Smooth muscle cell (in vitro differentiated cells): ENCODE data around the gene SWI5. TPM values are rescaled to one million over a fixed set of nuclear protein-coding genes. Genes with fewer than 3 reads are reported as not detected.

Experiments
- DNase-seq: peaks from one replicate; lab custom pipeline; 2025; ENCODE audit not compliant: unreplicated experiment; lab: John Stamatoyannopoulos, UW
- H2AFZ ChIP-seq: fragments of 200-600 bp; sonication (generic); 2 replicates; pipeline ENCODE4 v1.6.0; 2016; ENCODE audit warnings: antibody characterized with exemption, low read depth, mild to moderate bottlenecking
- H3F3A ChIP-seq: fragments of 200-600 bp; sonication (generic); 2 replicates; pipeline ENCODE4 v1.6.0; 2017; ENCODE audit warnings: antibody characterized with exemption, low read depth
- H3K27ac ChIP-seq: fragments of 200-600 bp; sonication (generic); 2 replicates; pipeline ENCODE4 v1.5.1; 2016; ENCODE audit warnings: low read depth, mild to moderate bottlenecking
- H3K27me3 ChIP-seq: fragments of 200-600 bp; sonication (generic); 2 replicates; pipeline ENCODE4 v1.6.1; 2016; ENCODE audit warnings: low read depth, mild to moderate bottlenecking
- H3K36me3 ChIP-seq: fragments of 200-600 bp; sonication (generic); 2 replicates; pipeline ENCODE4 v1.5.1; 2016; ENCODE audit warnings: low read depth
- H3K4me1 ChIP-seq: fragments of 200-600 bp; sonication (generic); 2 replicates; pipeline ENCODE4 v1.5.1; 2016; ENCODE audit warnings: low read depth
- H3K4me2 ChIP-seq: fragments of 200-600 bp; sonication (generic); 2 replicates; pipeline ENCODE4 v1.6.0; 2016; ENCODE audit warnings: mild to moderate bottlenecking
- H3K4me3 ChIP-seq: fragments of 200-600 bp; sonication (generic); 2 replicates; pipeline ENCODE4 v1.5.1; 2016; ENCODE audit warnings: mild to moderate bottlenecking
- H3K79me2 ChIP-seq: fragments of 200-600 bp; sonication (generic); 2 replicates; pipeline ENCODE4 v1.6.0; 2016; ENCODE audit warnings: low read depth, mild to moderate bottlenecking
- H3K9ac ChIP-seq: fragments of 200-600 bp; sonication (generic); 2 replicates; pipeline ENCODE4 v1.6.0; 2016; ENCODE audit warnings: low read depth
- H3K9me3 ChIP-seq: fragments of 200-600 bp; sonication (generic); replicated peaks from 2 replicates; pipeline ENCODE4 v1.5.1; 2016; ENCODE audit warnings: low read depth
- H4K20me1 ChIP-seq: fragments of 200-600 bp; sonication (generic); 2 replicates; pipeline ENCODE4 v1.6.0; 2016; ENCODE audit warnings: low read depth
- WGBS: methylation state at CpG from one replicate; pipeline ENCODE4 v1.1.7; 2016; ENCODE audit warnings: low lambda C conversion rate; 5-methylcytosine and 5-hydroxymethylcytosine counted together
- polyA plus RNA-seq: library from polyadenylated mRNA; unstranded; fragments of >200 nt; fragmentation: Nextera tagmentation; extraction: Ambion mirVana; gene quantifications from 2 replicates; pipeline ENCODE4 v1.2.1, GENCODE V29; 2016
- total RNA-seq: library from RNA; depleted of rRNA; stranded (reverse); fragments of >200 nt; gene quantifications from 2 replicates; pipeline ENCODE4 v1.2.3, GENCODE V29; 2014
- TF ChIP-seq, protein P1 (sequence below): fragments of 200-600 bp; sonication (generic); IDR thresholded peaks from 2 replicates; pipeline ENCODE4 v1.5.1; 2017; ENCODE audit warnings: borderline replicate concordance, mild to moderate bottlenecking, antibody characterized with exemption; ENCODE audit not compliant: insufficient read depth, poor library complexity, severe bottlenecking

SWI5 gene
- total and polyA plus RNA-seq, 2 experiments from 2014 or later: 47.1 to 77.2 TPM

DNA sequence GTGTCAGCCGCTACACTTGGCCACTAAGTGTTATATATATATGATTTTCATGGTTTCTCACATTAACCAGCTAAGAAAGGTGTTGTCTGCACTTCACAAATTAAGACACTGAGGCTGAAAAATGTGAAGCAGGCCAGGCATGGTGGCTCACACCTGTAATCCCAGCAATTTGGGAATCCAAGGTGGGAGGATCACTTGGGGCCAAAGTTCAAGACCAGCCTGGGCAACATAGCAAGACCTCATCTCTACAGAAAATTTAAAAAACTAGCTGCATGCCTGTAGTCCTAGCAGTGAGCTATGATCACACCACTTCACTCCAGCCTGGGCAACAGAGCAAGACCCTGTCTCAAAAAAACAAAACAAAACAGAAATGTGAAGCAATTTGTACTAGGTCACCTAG lies 48.3 kb downstream of the SWI5 start:
- H4K20me1 ChIP-seq: no peaks in the 10 kb centered on the region
- H3K9ac ChIP-seq: no peak overlapping the region
- no peak overlapping the region for H3K4me2 ChIP-seq
- no peak overlapping the region for H3K27ac ChIP-seq
- no peaks in the 10 kb centered on the region for H3K27me3 ChIP-seq
- H2AFZ ChIP-seq: no peak overlapping the region
- WGBS: 100% methylated on average over 1 of the region's 1 CpG
- H3K36me3 ChIP-seq: no peaks in the 10 kb centered on the region
- H3K9me3 ChIP-seq: no peaks in the 10 kb centered on the region
- no peaks in the 10 kb centered on the region for H3F3A ChIP-seq
- no peak for DNase-seq
- peaks cover 13% of the 10 kb centered on the region for H3K4me1 ChIP-seq
- no peak overlapping the region for H3K4me3 ChIP-seq
- peaks cover 22% of the 10 kb centered on the region for H3K79me2 ChIP-seq
- TF ChIP-seq, protein P1, sequence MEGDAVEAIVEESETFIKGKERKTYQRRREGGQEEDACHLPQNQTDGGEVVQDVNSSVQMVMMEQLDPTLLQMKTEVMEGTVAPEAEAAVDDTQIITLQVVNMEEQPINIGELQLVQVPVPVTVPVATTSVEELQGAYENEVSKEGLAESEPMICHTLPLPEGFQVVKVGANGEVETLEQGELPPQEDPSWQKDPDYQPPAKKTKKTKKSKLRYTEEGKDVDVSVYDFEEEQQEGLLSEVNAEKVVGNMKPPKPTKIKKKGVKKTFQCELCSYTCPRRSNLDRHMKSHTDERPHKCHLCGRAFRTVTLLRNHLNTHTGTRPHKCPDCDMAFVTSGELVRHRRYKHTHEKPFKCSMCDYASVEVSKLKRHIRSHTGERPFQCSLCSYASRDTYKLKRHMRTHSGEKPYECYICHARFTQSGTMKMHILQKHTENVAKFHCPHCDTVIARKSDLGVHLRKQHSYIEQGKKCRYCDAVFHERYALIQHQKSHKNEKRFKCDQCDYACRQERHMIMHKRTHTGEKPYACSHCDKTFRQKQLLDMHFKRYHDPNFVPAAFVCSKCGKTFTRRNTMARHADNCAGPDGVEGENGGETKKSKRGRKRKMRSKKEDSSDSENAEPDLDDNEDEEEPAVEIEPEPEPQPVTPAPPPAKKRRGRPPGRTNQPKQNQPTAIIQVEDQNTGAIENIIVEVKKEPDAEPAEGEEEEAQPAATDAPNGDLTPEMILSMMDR: no peak

DNA sequence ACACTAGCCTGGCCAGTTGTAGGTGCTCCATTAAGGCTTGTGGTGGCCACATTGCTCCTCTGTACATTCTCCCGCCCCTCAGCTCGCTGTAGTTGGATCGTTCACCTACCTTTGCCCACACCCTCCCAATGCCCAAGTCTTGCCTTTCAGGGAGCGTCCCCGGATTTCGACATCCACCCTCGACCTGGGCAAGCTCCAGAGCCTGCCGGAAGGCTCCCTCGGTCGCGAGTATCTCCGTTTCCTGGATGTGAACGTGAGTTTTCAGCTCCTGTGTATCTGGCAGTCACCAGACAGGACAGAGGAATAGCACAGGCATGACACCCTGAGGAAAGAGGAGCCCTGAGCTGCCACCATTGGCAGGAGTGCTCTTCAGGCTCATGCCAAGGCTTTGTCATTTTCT lies 49.6 kb downstream of the SWI5 start:
- Histone ChIP-seq H3K9ac (no peak overlapping the region), H3F3A (no peaks in the 10 kb centered on the region), H3K79me2 (peaks cover 22% of the 10 kb centered on the region), H2AFZ (no peak overlapping the region), H3K36me3 (no peaks in the 10 kb centered on the region), H4K20me1 (no peaks in the 10 kb centered on the region), H3K4me2 (no peak overlapping the region), H3K9me3 (no peaks in the 10 kb centered on the region), H3K27me3 (no peaks in the 10 kb centered on the region), H3K27ac (no peak overlapping the region), H3K4me3 (no peak overlapping the region), H3K4me1 (peaks cover 13% of the 10 kb centered on the region)
- WGBS: 98% methylated on average over 13 of the region's 13 CpGs
- no peak for DNase-seq
- TF ChIP-seq, protein P1: no peak

DNA sequence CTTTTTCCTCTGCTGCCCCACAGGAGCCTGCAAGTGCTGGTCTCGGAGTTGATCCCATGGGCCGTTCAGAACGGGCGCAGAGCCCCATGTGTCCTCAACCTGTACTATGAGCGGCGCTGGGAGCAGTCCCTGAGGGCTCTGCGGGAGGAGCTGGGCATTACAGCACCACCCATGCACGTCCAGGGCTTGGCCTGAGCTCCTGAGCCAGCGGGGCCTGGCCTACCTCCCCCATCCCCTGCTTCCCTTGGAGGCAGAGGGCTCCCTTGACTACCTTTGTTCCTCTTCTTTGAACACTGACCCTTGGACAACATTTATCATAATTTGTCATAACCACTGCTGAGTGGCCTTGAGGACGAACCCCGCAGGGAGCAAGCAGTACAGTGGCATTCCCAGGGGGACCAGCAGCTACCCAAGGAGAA lies 57.4 kb downstream of the SWI5 start:
- DNase-seq: no peak
- Histone ChIP-seq H3K9me3 (no peaks in the 10 kb centered on the region), H3K9ac (no peak overlapping the region), H3K4me3 (no peak overlapping the region), H4K20me1 (no peaks in the 10 kb centered on the region), H3F3A (no peaks in the 10 kb centered on the region), H2AFZ (no peak overlapping the region), H3K4me1 (no peaks in the 10 kb centered on the region), H3K79me2 (no peaks in the 10 kb centered on the region), H3K4me2 (no peak overlapping the region), H3K27me3 (no peaks in the 10 kb centered on the region), H3K27ac (no peak overlapping the region), H3K36me3 (no peaks in the 10 kb centered on the region)
- WGBS: 94% methylated on average over 11 of the region's 11 CpGs
- TF ChIP-seq, protein P1: no peak

DNA sequence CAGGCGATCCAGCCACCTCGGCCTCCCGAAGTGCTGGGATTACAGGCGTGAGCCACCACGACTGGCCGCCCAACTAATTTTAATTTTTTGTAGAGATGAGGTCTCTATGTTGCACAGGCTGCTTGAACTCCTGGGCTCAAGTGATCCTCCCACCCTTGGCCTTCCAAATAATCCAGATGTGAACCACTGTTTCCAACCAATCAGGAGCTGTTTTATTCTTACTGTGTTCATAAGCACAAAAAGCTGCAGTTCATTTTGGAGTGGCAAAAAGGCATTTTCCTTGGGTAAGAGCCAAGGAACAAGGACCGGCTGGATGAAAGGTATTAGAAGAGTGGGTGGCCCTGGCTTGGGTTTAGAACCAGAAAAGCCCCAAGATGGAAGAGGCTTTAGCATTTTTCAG lies 59.1 kb downstream of the SWI5 start:
- no peaks in the 10 kb centered on the region for H3K27me3 ChIP-seq
- WGBS: 90% methylated on average over 7 of the region's 7 CpGs
- H3K4me3 ChIP-seq: no peak overlapping the region
- no peak for DNase-seq
- H3K36me3 ChIP-seq: no peaks in the 10 kb centered on the region
- no peak overlapping the region for H3K4me2 ChIP-seq
- no peak overlapping the region for H3K27ac ChIP-seq
- TF ChIP-seq, protein P1: no peak
- no peaks in the 10 kb centered on the region for H3K4me1 ChIP-seq
- H3F3A ChIP-seq: no peaks in the 10 kb centered on the region
- H4K20me1 ChIP-seq: no peaks in the 10 kb centered on the region
- H3K9ac ChIP-seq: no peak overlapping the region
- H3K79me2 ChIP-seq: no peaks in the 10 kb centered on the region
- no peaks in the 10 kb centered on the region for H3K9me3 ChIP-seq
- H2AFZ ChIP-seq: no peak overlapping the region
